Measurements from ENCODE around the gene XAGE2.

DNA sequence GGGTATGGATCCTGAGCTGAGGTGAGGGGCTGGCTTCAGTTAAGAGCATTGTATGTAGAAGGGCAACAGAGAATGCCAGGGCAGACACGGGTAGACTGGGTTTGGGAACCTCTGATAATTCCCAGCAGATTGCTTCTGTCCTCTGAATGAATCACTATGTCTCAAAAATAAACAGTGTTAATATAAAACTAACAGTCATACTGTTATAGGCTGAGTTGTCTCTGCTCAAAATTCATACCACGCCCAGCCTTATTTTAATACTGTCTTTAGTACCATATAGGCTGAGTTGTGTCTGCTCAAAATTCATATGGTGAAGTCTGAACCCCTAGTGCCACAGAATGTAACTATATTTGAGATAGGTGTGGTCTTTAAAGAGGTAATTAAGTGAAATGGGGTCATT is 10.0 kb downstream of the XAGE2 start:
- no peak for TF ChIP-seq POLR2AphosphoS5 (IDR thresholded peaks at IDR 0.05; ENCODE audit: low read depth, low read length)
- TF ChIP-seq SIN3A (IDR thresholded peaks at IDR 0.05; ENCODE audit: borderline replicate concordance, insufficient read depth, low read length) = no peak
- TF ChIP-seq, protein P1, sequence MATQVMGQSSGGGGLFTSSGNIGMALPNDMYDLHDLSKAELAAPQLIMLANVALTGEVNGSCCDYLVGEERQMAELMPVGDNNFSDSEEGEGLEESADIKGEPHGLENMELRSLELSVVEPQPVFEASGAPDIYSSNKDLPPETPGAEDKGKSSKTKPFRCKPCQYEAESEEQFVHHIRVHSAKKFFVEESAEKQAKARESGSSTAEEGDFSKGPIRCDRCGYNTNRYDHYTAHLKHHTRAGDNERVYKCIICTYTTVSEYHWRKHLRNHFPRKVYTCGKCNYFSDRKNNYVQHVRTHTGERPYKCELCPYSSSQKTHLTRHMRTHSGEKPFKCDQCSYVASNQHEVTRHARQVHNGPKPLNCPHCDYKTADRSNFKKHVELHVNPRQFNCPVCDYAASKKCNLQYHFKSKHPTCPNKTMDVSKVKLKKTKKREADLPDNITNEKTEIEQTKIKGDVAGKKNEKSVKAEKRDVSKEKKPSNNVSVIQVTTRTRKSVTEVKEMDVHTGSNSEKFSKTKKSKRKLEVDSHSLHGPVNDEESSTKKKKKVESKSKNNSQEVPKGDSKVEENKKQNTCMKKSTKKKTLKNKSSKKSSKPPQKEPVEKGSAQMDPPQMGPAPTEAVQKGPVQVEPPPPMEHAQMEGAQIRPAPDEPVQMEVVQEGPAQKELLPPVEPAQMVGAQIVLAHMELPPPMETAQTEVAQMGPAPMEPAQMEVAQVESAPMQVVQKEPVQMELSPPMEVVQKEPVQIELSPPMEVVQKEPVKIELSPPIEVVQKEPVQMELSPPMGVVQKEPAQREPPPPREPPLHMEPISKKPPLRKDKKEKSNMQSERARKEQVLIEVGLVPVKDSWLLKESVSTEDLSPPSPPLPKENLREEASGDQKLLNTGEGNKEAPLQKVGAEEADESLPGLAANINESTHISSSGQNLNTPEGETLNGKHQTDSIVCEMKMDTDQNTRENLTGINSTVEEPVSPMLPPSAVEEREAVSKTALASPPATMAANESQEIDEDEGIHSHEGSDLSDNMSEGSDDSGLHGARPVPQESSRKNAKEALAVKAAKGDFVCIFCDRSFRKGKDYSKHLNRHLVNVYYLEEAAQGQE (IDR thresholded peaks at IDR 0.05; ENCODE audit: insufficient read depth in 1 of 2, low read depth in 2 of 2, low read length in 2 of 2) = no peak
- TF ChIP-seq TAF1 (IDR thresholded peaks at IDR 0.05; ENCODE audit: borderline replicate concordance, insufficient read depth, low read length) = no peak
